Transverse colon (tissue), 4 donors: ENCODE measurements around the gene AP1M1. TPM values are rescaled to one million over a fixed set of nuclear protein-coding genes. Genes with fewer than 3 reads are reported as not detected.

ENCODE experiments used
- DNase-seq: peaks from one replicate; pipeline ENCODE4 v3.0.0-alpha.2; 2019
- H3K27ac ChIP-seq, 4 donors: fragments of 200-600 bp; sonication (generic); 2 replicates each; pipeline ENCODE4 v1.5.1; 2016 to 2018; ENCODE audit warnings: inconsistent platforms in 4 of 4
- H3K27me3 ChIP-seq: fragments of 200-600 bp; sonication (generic); 2 replicates; pipeline ENCODE4 v1.5.1; 2017; ENCODE audit warnings: inconsistent platforms
- H3K36me3 ChIP-seq, 4 donors: fragments of 200-600 bp; sonication (generic); 2 replicates each; pipeline ENCODE4 v1.5.1; 2017 to 2019; ENCODE audit warnings: inconsistent platforms in 4 of 4
- H3K4me1 ChIP-seq, 4 donors: fragments of 200-600 bp; sonication (generic); 2 replicates each; pipeline ENCODE4 v1.5.1; 2017 to 2020; ENCODE audit warnings: inconsistent platforms in 4 of 4
- H3K4me3 ChIP-seq, 4 donors: fragments of 200-600 bp; sonication (generic); 1 replicate in 1 of 4; 2 replicates in 3 of 4; pipeline versions ENCODE4 v1.5.1 to v1.6.1; 2017 to 2019; ENCODE audit warnings: inconsistent platforms in 4 of 4
- H3K9me3 ChIP-seq, 2 donors: fragments of 200-600 bp; sonication (generic); 2 replicates each; pipeline ENCODE4 v1.5.1; 2017 to 2019; ENCODE audit warnings: inconsistent platforms in 2 of 2
- CTCF ChIP-seq, 5 experiments: fragments of 200-600 bp in 3 of 5; fragments of 450-650 bp in 2 of 5; sonication (generic) in 3 of 5; IDR thresholded peaks; 1 replicate in 2 of 5; 2 replicates in 3 of 5; pipeline ENCODE4 v1.5.1; 2016 to 2017; ENCODE audit warnings: antibody characterized with exemption in 5 of 5, inconsistent platforms in 3 of 5, mild to moderate bottlenecking in 2 of 5, moderate library complexity in 1 of 5
- EP300 ChIP-seq: sonication (generic); formaldehyde crosslinking; IDR thresholded peaks from one replicate; pipeline ENCODE4 v1.6.1; 2017; ENCODE audit warnings: antibody characterized with exemption, low read depth
- POLR2A ChIP-seq: fragments of 450-650 bp; IDR thresholded peaks from one replicate; pipeline ENCODE4 v1.6.1; 2016; ENCODE audit warnings: antibody characterized with exemption, mild to moderate bottlenecking, moderate library complexity
- POLR2AphosphoS5 ChIP-seq, 3 donors: sonication (generic); formaldehyde crosslinking; IDR thresholded peaks; one replicate each; pipeline ENCODE4 v1.6.1; 2016; ENCODE audit warnings: antibody characterized with exemption in 3 of 3
- WGBS, 2 donors: methylation state at CpG; one replicate each; pipeline ENCODE4 v1.1.5; 2018; ENCODE audit warnings: low coverage in 1 of 2; 5-methylcytosine and 5-hydroxymethylcytosine counted together
- in situ Hi-C, 4 donors: fragments of 200-750 bp; cut with MboI; loops; one replicate each; pipeline versions ENCODE4 v1.15.0 to v1.15.1; 2017; ENCODE audit warnings: low sequenced_read_pairs in 3 of 4, low pct_ligation_motif_present in 1 of 4, low pct_unique_long_range_greater_than_20kb in 1 of 4
- intact Hi-C: fragments of 100-400 bp; cut with DNase I; formaldehyde crosslinking; loops from one replicate; pipeline ENCODE4 v1.15.1; 2023; ENCODE audit warnings: low total_unique reads
- total RNA-seq, 4 donors: library from RNA; depleted of rRNA; stranded (reverse); fragments of >200 nt; gene quantifications; one replicate each; pipeline ENCODE4 v1.1.0, GENCODE V29; 2016

Gene AP1M1
- total RNA-seq, 4 donors from 2014 or later: 15.1 to 41.8 (median 35.0) TPM

DNA sequence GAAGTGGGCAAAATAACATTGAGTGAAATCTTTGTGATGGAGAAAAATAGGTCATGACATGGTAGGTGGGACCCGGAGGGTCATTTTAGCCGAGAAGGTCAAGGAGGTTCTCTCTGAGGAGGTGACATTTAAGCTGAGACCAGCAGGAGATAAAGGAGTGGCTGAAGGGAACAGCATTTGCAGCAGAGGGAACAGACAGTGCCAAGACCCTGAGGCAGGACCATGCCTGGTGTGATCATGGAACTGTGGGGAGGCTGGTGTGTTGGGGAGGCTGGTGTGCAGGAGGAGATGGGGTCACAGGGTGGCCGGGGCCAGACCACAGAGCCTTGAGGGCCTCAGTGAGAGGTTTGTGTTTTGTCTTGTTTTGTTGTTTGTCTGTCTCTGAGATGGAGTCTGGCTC lies 67.5 kb downstream of the AP1M1 start:
- intact Hi-C loops (no loop called here), in situ Hi-C loops (no loop called here)
- Histone ChIP-seq H3K36me3 (no peaks in the 10 kb centered on the region), H3K4me3 (no peak overlapping the region), H3K27me3 (peaks cover 3% of the 10 kb centered on the region), H3K4me1 (peaks cover 0 to 20% (median 3%) of the 10 kb centered on the region in 4 donors), H3K9me3 (no peaks in the 10 kb centered on the region), H3K27ac (no peak overlapping the region)
- no peak for TF ChIP-seq CTCF (IDR thresholded peaks at IDR 0.05)
- no peak for TF ChIP-seq POLR2AphosphoS5 (IDR thresholded peaks at IDR 0.05)
- no peak for TF ChIP-seq POLR2A
- TF ChIP-seq EP300: no peak
- WGBS, 2 donors: 82 to 92% methylated on average over 2 to 3 of the region's 3 CpGs
- DNase-seq: no peak

GRCh38 chr19:16265890-16266585 lies 68.3 kb downstream of the AP1M1 start:
- H3K27ac ChIP-seq: no peak overlapping the region
- no peak for TF ChIP-seq EP300
- H3K4me1 ChIP-seq: peaks cover 0 to 19% (median 3%) of the 10 kb centered on the region in 4 donors
- H3K27me3 ChIP-seq: peaks cover 3% of the 10 kb centered on the region
- intact Hi-C loops: no loop called here
- H3K36me3 ChIP-seq: no peaks in the 10 kb centered on the region
- in situ Hi-C loops: no loop called here
- no peaks in the 10 kb centered on the region for H3K9me3 ChIP-seq
- no peak overlapping the region for H3K4me3 ChIP-seq
- WGBS, 2 donors: 92% methylated on average over 14 of the region's 14 CpGs; no CpG with 5 or more reads in 1 of the 2 donors
- no peak for DNase-seq

DNA sequence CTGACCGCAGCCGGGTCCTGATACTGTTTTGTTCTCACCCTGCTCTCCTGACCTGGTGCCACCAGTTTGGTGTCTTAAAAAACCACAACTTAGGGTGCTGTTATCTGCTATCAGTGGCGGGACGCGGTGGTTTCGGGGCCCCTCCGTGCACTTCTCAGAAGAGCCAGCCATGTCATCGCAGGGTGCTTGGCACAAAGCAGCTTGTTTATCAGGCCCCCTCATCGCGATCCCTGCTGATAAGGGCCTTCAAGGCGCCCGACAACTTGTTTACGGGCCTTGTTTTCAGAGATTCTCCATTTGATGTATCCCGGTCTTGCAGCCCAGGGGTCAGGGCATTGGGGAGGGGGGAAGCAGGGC lies 68.9 kb downstream of the AP1M1 start:
- Histone ChIP-seq H3K27ac (no peak overlapping the region), H3K4me1 (peaks cover 0 to 19% (median 3%) of the 10 kb centered on the region in 4 donors), H3K9me3 (no peaks in the 10 kb centered on the region), H3K4me3 (no peak overlapping the region), H3K27me3 (peaks cover 3% of the 10 kb centered on the region), H3K36me3 (no peaks in the 10 kb centered on the region)
- in situ Hi-C loops (no loop called here), intact Hi-C loops (no loop called here)
- WGBS, 2 donors: 64% methylated on average over 14 of the region's 14 CpGs; no CpG with 5 or more reads in 1 of the 2 donors
- TF ChIP-seq EP300: no peak
- no peak for TF ChIP-seq POLR2A
- no peak for TF ChIP-seq POLR2AphosphoS5 (IDR thresholded peaks at IDR 0.05)
- no peak for TF ChIP-seq CTCF (IDR thresholded peaks at IDR 0.05)
- no peak for DNase-seq

DNA sequence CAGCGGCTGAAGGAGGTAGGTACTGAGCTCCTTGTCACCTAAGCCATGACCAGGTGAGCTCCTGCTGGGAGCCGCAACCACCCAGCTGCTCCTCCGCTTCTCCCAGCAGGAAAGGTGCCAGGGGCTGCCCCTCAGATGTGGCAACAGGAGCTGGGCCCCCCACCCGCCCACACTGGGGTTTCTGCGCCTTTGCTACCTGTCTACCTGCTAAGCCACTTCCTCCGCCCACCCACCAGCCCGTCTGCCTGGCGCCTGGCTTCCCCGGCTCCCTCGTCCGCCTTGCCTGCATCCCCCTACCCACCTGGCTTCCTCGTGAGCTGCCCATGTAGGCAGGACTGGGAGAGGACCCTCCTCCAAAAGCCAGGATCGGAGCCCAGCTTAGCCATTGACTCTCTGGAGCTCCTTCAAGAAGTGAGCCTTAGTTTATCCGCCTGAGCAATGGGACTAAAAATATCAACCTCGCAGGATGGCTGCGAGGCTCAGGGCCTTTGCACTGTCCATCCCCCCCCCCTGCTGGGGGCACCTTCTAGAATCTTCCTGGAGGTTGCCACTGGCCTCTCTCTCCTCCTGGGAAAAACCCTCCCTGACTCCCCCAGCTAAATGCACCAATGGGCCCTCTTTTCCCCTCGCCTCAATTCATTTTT lies 71.1 kb downstream of the AP1M1 start:
- no peak for DNase-seq
- Histone ChIP-seq H3K27ac (no peak overlapping the region), H3K4me1 (peaks cover 0 to 8% (median 3%) of the 10 kb centered on the region in 4 donors), H3K27me3 (no peaks in the 10 kb centered on the region), H3K4me3 (no peak overlapping the region), H3K9me3 (no peaks in the 10 kb centered on the region), H3K36me3 (no peaks in the 10 kb centered on the region)
- TF ChIP-seq POLR2A (no peak), POLR2AphosphoS5 (IDR thresholded peaks at IDR 0.05) (no peak), CTCF (IDR thresholded peaks at IDR 0.05) (no peak), EP300 (no peak)
- in situ Hi-C loops: no loop called here
- 80 to 100% methylated on average over 1 to 17 of the region's 17 CpGs for WGBS, 2 donors
- intact Hi-C loops: no loop called here
